ENCODE measurements around the gene ODR4. TPM values are rescaled to one million over a fixed set of nuclear protein-coding genes. Genes with fewer than 3 reads are reported as not detected.

ODR4 gene
- total RNA-seq, 2 experiments from 2014 or later: 12.0 to 16.1 TPM

DNA sequence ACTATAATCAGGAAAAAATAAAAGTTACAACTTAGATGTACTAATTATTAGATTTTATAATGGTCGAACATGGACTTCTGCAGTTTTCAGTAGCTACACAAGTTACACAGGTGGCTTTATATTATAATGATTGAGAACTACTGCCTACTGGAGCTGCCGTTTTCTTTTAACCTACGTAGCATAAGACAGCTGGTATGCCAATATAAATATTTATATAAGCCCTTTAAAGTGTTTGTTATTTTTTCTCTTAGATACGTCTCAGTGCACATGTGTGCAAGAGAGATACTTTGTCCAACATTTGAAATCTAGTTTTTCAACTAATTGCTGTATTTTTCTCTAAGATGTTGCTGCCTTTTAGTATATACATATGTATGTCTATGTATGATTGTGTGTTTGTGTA is 42.9 kb downstream of the ODR4 start:
- Histone ChIP-seq H2AFZ (ENCODE audit: low read length) (no peak overlapping the region), H3K27ac (ENCODE audit: low read depth, low read length, poor library complexity, severe bottlenecking) (no peak overlapping the region), H3K4me3 (ENCODE audit: low read depth, low read length, poor library complexity, severe bottlenecking) (no peak overlapping the region), H3K9me3 (ENCODE audit: low read length) (no peaks in the 10 kb centered on the region), H3K4me2 (ENCODE audit: low read length) (no peak overlapping the region), H3K4me1 (ENCODE audit: insufficient read depth, low read length, poor library complexity, severe bottlenecking) (peaks cover 5% of the 10 kb centered on the region), H3K79me2 (ENCODE audit: insufficient read depth, low read depth, low read length) (no peaks in the 10 kb centered on the region), H4K20me1 (ENCODE audit: insufficient read depth, low read length) (no peaks in the 10 kb centered on the region), H3K36me3 (ENCODE audit: insufficient read depth, low read length) (peaks cover 32% of the 10 kb centered on the region), H3K9me2 (ENCODE audit: insufficient read depth, low read length) (no peaks in the 10 kb centered on the region)
- CTCF ChIA-PET (ENCODE audit: unreplicated experiment): interaction anchor here (0.6 kb wide), 1 partner anchor 44 kb away, joined by 3 read pairs; the partner anchor contains the start of gene TPR
- TF ChIP-seq, protein P1, sequence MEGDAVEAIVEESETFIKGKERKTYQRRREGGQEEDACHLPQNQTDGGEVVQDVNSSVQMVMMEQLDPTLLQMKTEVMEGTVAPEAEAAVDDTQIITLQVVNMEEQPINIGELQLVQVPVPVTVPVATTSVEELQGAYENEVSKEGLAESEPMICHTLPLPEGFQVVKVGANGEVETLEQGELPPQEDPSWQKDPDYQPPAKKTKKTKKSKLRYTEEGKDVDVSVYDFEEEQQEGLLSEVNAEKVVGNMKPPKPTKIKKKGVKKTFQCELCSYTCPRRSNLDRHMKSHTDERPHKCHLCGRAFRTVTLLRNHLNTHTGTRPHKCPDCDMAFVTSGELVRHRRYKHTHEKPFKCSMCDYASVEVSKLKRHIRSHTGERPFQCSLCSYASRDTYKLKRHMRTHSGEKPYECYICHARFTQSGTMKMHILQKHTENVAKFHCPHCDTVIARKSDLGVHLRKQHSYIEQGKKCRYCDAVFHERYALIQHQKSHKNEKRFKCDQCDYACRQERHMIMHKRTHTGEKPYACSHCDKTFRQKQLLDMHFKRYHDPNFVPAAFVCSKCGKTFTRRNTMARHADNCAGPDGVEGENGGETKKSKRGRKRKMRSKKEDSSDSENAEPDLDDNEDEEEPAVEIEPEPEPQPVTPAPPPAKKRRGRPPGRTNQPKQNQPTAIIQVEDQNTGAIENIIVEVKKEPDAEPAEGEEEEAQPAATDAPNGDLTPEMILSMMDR (conservative IDR thresholded peaks at IDR 0.05; ENCODE audit: low read length): no peak
- TF ChIP-seq EZH2phosphoT487 (IDR thresholded peaks at IDR 0.05; ENCODE audit: borderline replicate concordance, low read depth, low read length): no peak
- POLR2A ChIA-PET: interaction anchor here (0.7 to 1.5 kb wide), 4 partner anchors 9 to 299 kb away, joined by 3 to 5 read pairs (median 3); no protein-coding TSS in a partner anchor
- intact Hi-C loops (cut with micrococcal nuclease; ENCODE audit: unreplicated experiment): no loop called here
- no TSS peak for BruUV-seq (replicated peaks)
- no peak for DNase-seq (ENCODE audit: low spot score)

DNA sequence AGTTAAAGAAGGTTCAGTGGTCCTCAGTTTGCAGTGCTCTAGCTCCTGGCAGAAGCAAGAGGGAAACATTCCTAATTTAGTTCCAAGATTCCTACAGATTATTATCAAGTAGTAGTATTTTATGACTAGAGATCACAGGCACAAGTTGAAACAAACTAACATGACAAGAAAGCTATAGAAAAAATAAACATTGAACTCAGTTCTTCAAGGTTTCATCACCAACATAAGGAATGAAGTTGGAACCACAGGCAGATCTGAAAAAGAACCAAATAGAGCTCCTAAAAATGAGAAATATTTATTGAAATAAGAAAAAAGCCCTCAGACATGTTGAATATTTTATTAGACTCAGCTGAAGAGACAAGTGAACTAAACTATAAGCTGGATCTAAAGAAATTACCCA is 44.7 kb downstream of the ODR4 start:
- Histone ChIP-seq H2AFZ (ENCODE audit: low read length) (no peak overlapping the region), H4K20me1 (ENCODE audit: insufficient read depth, low read length) (no peaks in the 10 kb centered on the region), H3K79me2 (ENCODE audit: insufficient read depth, low read depth, low read length) (no peaks in the 10 kb centered on the region), H3K36me3 (ENCODE audit: insufficient read depth, low read length) (peaks cover 27% of the 10 kb centered on the region), H3K4me1 (ENCODE audit: insufficient read depth, low read length, poor library complexity, severe bottlenecking) (peaks cover 5% of the 10 kb centered on the region), H3K4me2 (ENCODE audit: low read length) (no peak overlapping the region; the same call in 1 of the 2 replicates), H3K9me2 (ENCODE audit: insufficient read depth, low read length) (no peaks in the 10 kb centered on the region), H3K4me3 (ENCODE audit: low read depth, low read length, poor library complexity, severe bottlenecking) (no peak overlapping the region), H3K9me3 (ENCODE audit: low read length) (no peaks in the 10 kb centered on the region), H3K27ac (ENCODE audit: low read depth, low read length, poor library complexity, severe bottlenecking) (no peak overlapping the region)
- TF ChIP-seq, protein P1 (conservative IDR thresholded peaks at IDR 0.05; ENCODE audit: low read length): no peak
- TF ChIP-seq EZH2phosphoT487 (IDR thresholded peaks at IDR 0.05; ENCODE audit: borderline replicate concordance, low read depth, low read length): no peak
- DNase-seq (ENCODE audit: low spot score): no peak
- intact Hi-C loops (cut with micrococcal nuclease; ENCODE audit: unreplicated experiment): no loop called here
- BruUV-seq (replicated peaks): no TSS peak
- POLR2A ChIA-PET: interaction anchor here (0.6 to 1.5 kb wide), 6 partner anchors 12 to 281 kb away, joined by 3 to 7 read pairs (median 4); no protein-coding TSS in a partner anchor
- CTCF ChIA-PET (ENCODE audit: unreplicated experiment): no interaction called here

- no TSS peak for BruUV-seq (replicated peaks)
- DNase-seq (ENCODE audit: low spot score): peak; percentile 38
- TF ChIP-seq, protein P1 (conservative IDR thresholded peaks at IDR 0.05; ENCODE audit: low read length): no peak
- no peak for TF ChIP-seq EZH2phosphoT487 (IDR thresholded peaks at IDR 0.05; ENCODE audit: borderline replicate concordance, low read depth, low read length)
- no peaks in the 10 kb centered on the region for H3K9me2 ChIP-seq (ENCODE audit: insufficient read depth, low read length)
- intact Hi-C loops (cut with micrococcal nuclease; ENCODE audit: unreplicated experiment): no loop called here
- H3K27ac ChIP-seq (ENCODE audit: low read depth, low read length, poor library complexity, severe bottlenecking): peak overlapping the region; percentile 7
- POLR2A ChIA-PET: interaction anchor here (0.6 to 1.5 kb wide), 6 partner anchors 12 to 281 kb away, joined by 3 to 7 read pairs (median 4); no protein-coding TSS in a partner anchor
- H3K36me3 ChIP-seq (ENCODE audit: insufficient read depth, low read length): peaks cover 22% of the 10 kb centered on the region
- H3K4me1 ChIP-seq (ENCODE audit: insufficient read depth, low read length, poor library complexity, severe bottlenecking): peaks cover 5% of the 10 kb centered on the region
- no peaks in the 10 kb centered on the region for H3K9me3 ChIP-seq (ENCODE audit: low read length)
- CTCF ChIA-PET (ENCODE audit: unreplicated experiment): no interaction called here
- H3K4me2 ChIP-seq (ENCODE audit: low read length): no peak overlapping the region; the same call in 1 of the 2 replicates
- no peak overlapping the region for H3K4me3 ChIP-seq (ENCODE audit: low read depth, low read length, poor library complexity, severe bottlenecking)
- no peaks in the 10 kb centered on the region for H3K79me2 ChIP-seq (ENCODE audit: insufficient read depth, low read depth, low read length)
- no peaks in the 10 kb centered on the region for H4K20me1 ChIP-seq (ENCODE audit: insufficient read depth, low read length)
- H2AFZ ChIP-seq (ENCODE audit: low read length): no peak overlapping the region
Observed at GRCh38 chr1:186420923-186421322, 45.3 kb downstream of the ODR4 start.
